Loucy (cell line): Measurements from ENCODE around the gene TMEM232.

Experiments
- H2AFZ ChIP-seq: fragments of 200-600 bp; sonication (generic); 2 replicates; pipeline ENCODE4 v1.6.0; 2016; ENCODE audit warnings: antibody characterized with exemption, mild to moderate bottlenecking, low read length, moderate library complexity
- H3F3A ChIP-seq: fragments of 200-600 bp; 2 replicates; pipeline ENCODE4 v1.6.0; 2016; ENCODE audit warnings: antibody characterized with exemption, low read depth, mild to moderate bottlenecking
- H3K27me3 ChIP-seq: fragments of 200-600 bp; sonication (generic); 2 replicates; pipeline ENCODE4 v1.6.1; 2014; ENCODE audit warnings: low read length, mild to moderate bottlenecking; ENCODE audit not compliant: insufficient read depth, poor library complexity, severe bottlenecking
- H3K36me3 ChIP-seq: fragments of 200-600 bp; sonication (generic); 2 replicates; pipeline ENCODE4 v1.6.1; 2016; ENCODE audit warnings: low read length; ENCODE audit not compliant: insufficient read depth
- H3K4me1 ChIP-seq: fragments of 200-600 bp; sonication (generic); 2 replicates; pipeline ENCODE4 v1.5.1; 2014; ENCODE audit warnings: low read length, mild to moderate bottlenecking; ENCODE audit not compliant: insufficient read depth, poor library complexity, severe bottlenecking
- H3K4me2 ChIP-seq: fragments of 200-600 bp; sonication (generic); 2 replicates; pipeline ENCODE4 v1.6.0; 2014; ENCODE audit warnings: antibody characterized with exemption, low read length, low read depth, mild to moderate bottlenecking; ENCODE audit not compliant: poor library complexity, severe bottlenecking
- H3K4me3 ChIP-seq: fragments of 200-600 bp; sonication (generic); 2 replicates; pipeline ENCODE4 v1.5.1; 2014; ENCODE audit warnings: low read length, mild to moderate bottlenecking, mixed read lengths; ENCODE audit not compliant: poor library complexity, severe bottlenecking
- H3K79me2 ChIP-seq: fragments of 200-600 bp; sonication (generic); 2 replicates; pipeline ENCODE4 v1.6.1; 2014; ENCODE audit warnings: low read length; ENCODE audit not compliant: insufficient read depth
- H3K9ac ChIP-seq: fragments of 200-600 bp; sonication (generic); 2 replicates; pipeline ENCODE4 v1.6.0; 2014; ENCODE audit warnings: mild to moderate bottlenecking, low read depth, low read length, moderate library complexity; ENCODE audit not compliant: poor library complexity, severe bottlenecking
- H3K9me2 ChIP-seq: fragments of 200-600 bp; sonication (generic); replicated peaks from 2 replicates; pipeline ENCODE4 v1.6.1; 2016; ENCODE audit warnings: low read depth, low read length, mixed read lengths
- H3K9me3 ChIP-seq: fragments of 200-600 bp; sonication (generic); 2 replicates; pipeline ENCODE4 v1.6.1; 2014; ENCODE audit warnings: mild to moderate bottlenecking, antibody characterized with exemption, low read length, low read depth; ENCODE audit not compliant: insufficient read depth
- H4K20me1 ChIP-seq: fragments of 200-600 bp; sonication (generic); 2 replicates; pipeline ENCODE4 v1.6.0; 2014; ENCODE audit warnings: antibody characterized with exemption, low read length, mild to moderate bottlenecking; ENCODE audit not compliant: insufficient read depth, poor library complexity, severe bottlenecking
- EZH2phosphoT487 ChIP-seq: fragments of 200-600 bp; IDR thresholded peaks from 2 replicates; pipeline ENCODE4 v1.6.1; 2018; ENCODE audit warnings: antibody characterized with exemption, mild to moderate bottlenecking, moderate library complexity, borderline replicate concordance
- TF ChIP-seq, protein P1 (sequence below): fragments of 200-600 bp; sonication (generic); conservative IDR thresholded peaks from 2 replicates; pipeline ENCODE4 v1.5.1; 2014; ENCODE audit warnings: mild to moderate bottlenecking, antibody characterized with exemption, low read length

TMEM232 gene

DNA sequence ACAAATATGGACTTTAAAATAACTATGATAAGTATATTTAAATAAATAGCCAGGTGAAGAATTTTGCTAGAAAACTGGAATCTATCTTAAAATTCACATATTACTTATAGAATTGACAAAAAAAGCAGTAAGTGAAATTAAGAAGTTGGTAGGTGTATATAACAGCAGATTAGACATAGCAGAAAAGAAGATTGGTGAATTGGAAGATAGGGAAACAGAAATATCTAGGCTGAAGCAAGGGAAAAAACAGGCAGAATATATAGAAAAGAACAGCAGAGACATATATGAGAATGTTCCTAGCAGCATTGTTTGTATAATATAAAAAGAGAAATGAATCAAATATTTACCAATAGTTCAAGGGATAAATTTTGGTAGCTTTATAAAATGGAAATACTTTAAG, 294.9 kb downstream of the TMEM232 start:
- Histone ChIP-seq H3K36me3 (no peaks in the 10 kb centered on the region), H4K20me1 (no peaks in the 10 kb centered on the region), H3K79me2 (no peaks in the 10 kb centered on the region), H3F3A (no peaks in the 10 kb centered on the region), H3K4me2 (no peak overlapping the region), H3K9ac (no peak overlapping the region), H3K9me3 (no peaks in the 10 kb centered on the region), H2AFZ (no peak overlapping the region), H3K4me3 (no peak overlapping the region), H3K27me3 (no peaks in the 10 kb centered on the region), H3K9me2 (no peaks in the 10 kb centered on the region), H3K4me1 (no peaks in the 10 kb centered on the region)
- TF ChIP-seq, protein P1, sequence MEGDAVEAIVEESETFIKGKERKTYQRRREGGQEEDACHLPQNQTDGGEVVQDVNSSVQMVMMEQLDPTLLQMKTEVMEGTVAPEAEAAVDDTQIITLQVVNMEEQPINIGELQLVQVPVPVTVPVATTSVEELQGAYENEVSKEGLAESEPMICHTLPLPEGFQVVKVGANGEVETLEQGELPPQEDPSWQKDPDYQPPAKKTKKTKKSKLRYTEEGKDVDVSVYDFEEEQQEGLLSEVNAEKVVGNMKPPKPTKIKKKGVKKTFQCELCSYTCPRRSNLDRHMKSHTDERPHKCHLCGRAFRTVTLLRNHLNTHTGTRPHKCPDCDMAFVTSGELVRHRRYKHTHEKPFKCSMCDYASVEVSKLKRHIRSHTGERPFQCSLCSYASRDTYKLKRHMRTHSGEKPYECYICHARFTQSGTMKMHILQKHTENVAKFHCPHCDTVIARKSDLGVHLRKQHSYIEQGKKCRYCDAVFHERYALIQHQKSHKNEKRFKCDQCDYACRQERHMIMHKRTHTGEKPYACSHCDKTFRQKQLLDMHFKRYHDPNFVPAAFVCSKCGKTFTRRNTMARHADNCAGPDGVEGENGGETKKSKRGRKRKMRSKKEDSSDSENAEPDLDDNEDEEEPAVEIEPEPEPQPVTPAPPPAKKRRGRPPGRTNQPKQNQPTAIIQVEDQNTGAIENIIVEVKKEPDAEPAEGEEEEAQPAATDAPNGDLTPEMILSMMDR: no peak
- TF ChIP-seq EZH2phosphoT487: no peak

DNA sequence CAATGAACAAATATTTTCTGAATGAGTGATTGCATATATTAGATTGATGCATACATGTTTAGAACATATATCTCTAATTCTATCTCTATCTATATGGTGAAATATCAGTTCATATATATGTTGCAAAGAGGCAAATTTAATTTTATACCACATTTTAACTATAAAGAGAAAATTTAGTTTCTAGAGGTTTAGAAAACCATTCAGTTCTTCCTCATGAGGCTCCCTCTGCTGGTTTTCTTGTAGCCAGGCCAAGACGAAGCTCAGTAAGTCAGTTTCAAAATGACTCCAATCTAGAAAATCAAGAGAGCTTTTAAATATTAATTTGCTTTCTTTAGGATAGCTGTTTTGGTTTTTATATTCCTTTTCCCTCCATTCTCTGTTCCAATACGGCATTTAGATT, 312.1 kb downstream of the TMEM232 start:
- Histone ChIP-seq H3K36me3 (no peaks in the 10 kb centered on the region), H3K4me2 (no peak overlapping the region), H3F3A (no peaks in the 10 kb centered on the region), H3K4me3 (no peak overlapping the region), H4K20me1 (no peaks in the 10 kb centered on the region), H3K4me1 (no peaks in the 10 kb centered on the region), H2AFZ (no peak overlapping the region), H3K27me3 (no peaks in the 10 kb centered on the region), H3K9me2 (no peaks in the 10 kb centered on the region), H3K79me2 (no peaks in the 10 kb centered on the region), H3K9ac (no peak overlapping the region), H3K9me3 (no peaks in the 10 kb centered on the region)
- no peak for TF ChIP-seq EZH2phosphoT487
- TF ChIP-seq, protein P1: peak; percentile 38

DNA sequence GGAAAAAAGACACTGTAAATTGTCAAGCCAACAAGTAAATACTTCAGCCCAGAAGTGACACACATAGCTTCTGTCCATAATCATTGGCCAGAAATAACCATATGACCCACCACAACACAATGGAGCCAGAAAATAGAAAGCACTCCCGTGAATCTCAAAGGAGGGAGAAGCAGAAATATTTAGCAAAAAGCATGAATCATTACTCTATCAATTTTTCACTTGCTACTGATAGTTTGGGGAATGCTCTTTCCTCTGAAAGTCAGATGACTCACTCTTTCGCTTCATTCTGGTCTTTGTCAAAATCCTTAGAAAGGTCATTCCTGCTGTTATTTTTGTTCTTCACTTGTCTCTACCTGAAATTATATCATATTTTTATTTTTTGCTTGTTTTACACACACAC, 312.6 kb downstream of the TMEM232 start:
- H2AFZ ChIP-seq: no peak overlapping the region
- no peaks in the 10 kb centered on the region for H3K9me3 ChIP-seq
- no peaks in the 10 kb centered on the region for H3K4me1 ChIP-seq
- H3K4me2 ChIP-seq: no peak overlapping the region
- no peaks in the 10 kb centered on the region for H3F3A ChIP-seq
- no peak overlapping the region for H3K4me3 ChIP-seq
- TF ChIP-seq, protein P1: no peak
- TF ChIP-seq EZH2phosphoT487: no peak
- H4K20me1 ChIP-seq: no peaks in the 10 kb centered on the region
- H3K36me3 ChIP-seq: no peaks in the 10 kb centered on the region
- no peaks in the 10 kb centered on the region for H3K9me2 ChIP-seq
- H3K27me3 ChIP-seq: no peaks in the 10 kb centered on the region
- no peak overlapping the region for H3K9ac ChIP-seq
- H3K79me2 ChIP-seq: no peaks in the 10 kb centered on the region
